CD14-positive monocyte (primary cell): ENCODE data around the gene RNF26. TPM values are rescaled to one million over a fixed set of nuclear protein-coding genes. Genes with fewer than 3 reads are reported as not detected.

Experiments used
- DNase-seq, 3 donors: peaks; one replicate each; pipeline ENCODE4 v3.0.0-alpha.2; 2011 to 2022
- H2AFZ ChIP-seq: 2 replicates; pipeline ENCODE4 v1.6.0; 2012; ENCODE audit warnings: mild to moderate bottlenecking, low read depth, low read length, inconsistent platforms; ENCODE audit not compliant: insufficient read depth, poor library complexity, severe bottlenecking
- H3K27ac ChIP-seq, 2 donors: 1 replicate in 1 of 2; 2 replicates in 1 of 2; pipeline ENCODE4 v1.5.1; 2012 to 2013; ENCODE audit warnings: low read length in 2 of 2, control low read depth in 1 of 2, inconsistent platforms in 1 of 2, low read depth in 1 of 2, mild to moderate bottlenecking in 1 of 2
- H3K27me3 ChIP-seq, 2 donors: one replicate each; pipeline versions ENCODE4 v1.6.0 to v1.6.1; 2011 to 2013; ENCODE audit warnings: low read length in 2 of 2; ENCODE audit not compliant: control insufficient read depth in 2 of 2, insufficient read depth in 2 of 2
- H3K36me3 ChIP-seq, 2 donors: replicated peaks in 1 of 2; 1 replicate in 1 of 2; 2 replicates in 1 of 2; pipeline versions ENCODE4 v1.5.1 to v1.6.1; 2012 to 2013; ENCODE audit warnings: low read length in 2 of 2, control low read depth in 1 of 2, inconsistent platforms in 1 of 2, mild to moderate bottlenecking in 1 of 2; ENCODE audit not compliant: insufficient read depth in 2 of 2, control insufficient read depth in 1 of 2
- H3K4me1 ChIP-seq, 2 donors: 1 replicate in 1 of 2; 2 replicates in 1 of 2; pipeline versions ENCODE4 v1.5.1 to v1.6.1; 2012 to 2013; ENCODE audit warnings: low read length in 2 of 2, control low read depth in 1 of 2, inconsistent platforms in 1 of 2, mild to moderate bottlenecking in 1 of 2, moderate library complexity in 1 of 2; ENCODE audit not compliant: insufficient read depth in 2 of 2, control insufficient read depth in 1 of 2
- H3K4me2 ChIP-seq: replicated peaks from 2 replicates; pipeline ENCODE3; 2012; ENCODE audit warnings: low read length, moderate library complexity, mild to moderate bottlenecking; ENCODE audit not compliant: poor library complexity, severe bottlenecking; ENCODE audit errors: extremely low read depth
- H3K4me3 ChIP-seq, 3 experiments: fragments of 200-600 bp in 1 of 3; sonication (generic) in 1 of 3; replicated peaks in 1 of 3; 1 replicate in 2 of 3; 2 replicates in 1 of 3; pipeline ENCODE4 v1.5.1; 2011 to 2013; ENCODE audit warnings: low read length in 3 of 3, mild to moderate bottlenecking in 3 of 3, control low read depth in 2 of 3, low read depth in 2 of 3, inconsistent platforms in 1 of 3, moderate library complexity in 1 of 3
- H3K79me2 ChIP-seq: 2 replicates; pipeline ENCODE4 v1.6.0; 2012; ENCODE audit warnings: mild to moderate bottlenecking, control low read depth, inconsistent platforms, low read length, moderate library complexity; ENCODE audit not compliant: insufficient read depth
- H3K9ac ChIP-seq: 2 replicates; pipeline ENCODE4 v1.6.0; 2017; ENCODE audit warnings: low read length, mild to moderate bottlenecking; ENCODE audit not compliant: insufficient read depth, poor library complexity, severe bottlenecking
- H3K9me3 ChIP-seq, 2 donors: replicated peaks in 1 of 2; 1 replicate in 1 of 2; 2 replicates in 1 of 2; pipeline versions ENCODE4 v1.5.1 to v1.6.1; 2012 to 2013; ENCODE audit warnings: low read length in 2 of 2, control low read depth in 1 of 2; ENCODE audit not compliant: control insufficient read depth in 1 of 2, insufficient read depth in 1 of 2
- H4K20me1 ChIP-seq: 2 replicates; pipeline ENCODE4 v1.6.0; 2012; ENCODE audit warnings: mild to moderate bottlenecking, low read length, control low read depth, moderate library complexity; ENCODE audit not compliant: insufficient read depth
- H3K27ac Mint-ChIP-seq, 7 donors: one replicate each; pipeline ENCODE4 v1.8.0; 2020; ENCODE audit warnings: mild to moderate bottlenecking in 7 of 7, mixed read lengths in 7 of 7, moderate library complexity in 6 of 7, inconsistent platforms in 2 of 7
- H3K27me3 Mint-ChIP-seq, 3 donors: one replicate each; pipeline ENCODE4 v1.8.0; 2021 to 2022; ENCODE audit warnings: low read depth in 3 of 3, mild to moderate bottlenecking in 3 of 3, mixed read lengths in 3 of 3, moderate library complexity in 3 of 3, inconsistent platforms in 1 of 3
- H3K36me3 Mint-ChIP-seq, 2 donors: one replicate each; pipeline ENCODE4 v1.8.0; 2020; ENCODE audit warnings: mixed read lengths in 2 of 2, inconsistent platforms in 1 of 2, mild to moderate bottlenecking in 1 of 2
- H3K4me1 Mint-ChIP-seq: one replicate; pipeline ENCODE4 v1.8.0; 2020; ENCODE audit warnings: mild to moderate bottlenecking, mixed read lengths
- H3K4me3 Mint-ChIP-seq, 2 donors: one replicate each; pipeline ENCODE4 v1.8.0; 2020; ENCODE audit warnings: mild to moderate bottlenecking in 2 of 2, mixed read lengths in 2 of 2, moderate library complexity in 1 of 2
- H3K9me3 Mint-ChIP-seq, 7 donors: one replicate each; pipeline ENCODE4 v1.8.0; 2020 to 2022; ENCODE audit warnings: mixed read lengths in 7 of 7, mild to moderate bottlenecking in 6 of 7, moderate library complexity in 6 of 7, inconsistent platforms in 2 of 7
- CTCF ChIP-seq: fragments of 200-600 bp; IDR thresholded peaks from one replicate; pipeline ENCODE4 v1.8.0; 2022; ENCODE audit warnings: antibody characterized with exemption, mild to moderate bottlenecking
- WGBS: methylation state at CpG from one replicate; pipeline ENCODE4 v1.1.5; 2013; ENCODE audit warnings: missing lambda C conversion rate; ENCODE audit not compliant: insufficient coverage; 5-methylcytosine and 5-hydroxymethylcytosine counted together
- intact Hi-C, 2 donors: fragments of 100-400 bp; cut with micrococcal nuclease; formaldehyde crosslinking; loops; one replicate each; pipeline versions ENCODE4 v1.15.0 to v1.15.1; 2023
- polyA plus RNA-seq, 3 donors: library from polyadenylated mRNA; depleted of rRNA in 1 of 3; unstranded in 2 of 3; stranded (reverse) in 1 of 3; fragments of 300-500 nt in 2 of 3; fragments of >200 nt in 1 of 3; fragmentation: Illumina TruSeq in 2 of 3; gene quantifications; 1 replicate in 2 of 3; 2 replicates in 1 of 3; pipeline ENCODE4 v1.2.3, GENCODE V29; 2012 to 2021

Gene RNF26
- polyA plus RNA-seq, 3 donors, result 6.8 to 27.6 (median 20.5) TPM

GRCh38 chr11:119303227-119303718, 31.1 kb upstream of the RNF26 start:
- Mint-ChIP-seq H3K27me3 (peaks cover 0 to 3% (median 0%) of the 10 kb centered on the region in 3 donors), H3K9me3 (no peaks in the 10 kb centered on the region), H3K4me1 (no peaks in the 10 kb centered on the region), H3K4me3 (no peak overlapping the region), H3K27ac (no peak overlapping the region), H3K36me3 (peaks cover 90 to 98% of the 10 kb centered on the region in 2 donors)
- Histone ChIP-seq H3K9me3 (no peaks in the 10 kb centered on the region), H3K27me3 (no peaks in the 10 kb centered on the region), H3K79me2 (peaks cover 4% of the 10 kb centered on the region), H3K27ac (no peak overlapping the region), H3K9ac (no peak overlapping the region), H3K4me3 (no peak overlapping the region), H3K36me3 (peaks cover 95 to 100% of the 10 kb centered on the region in 2 donors), H3K4me1 (no peaks in the 10 kb centered on the region), H2AFZ (no peak overlapping the region), H3K4me2 (no peak overlapping the region), H4K20me1 (peaks cover 91% of the 10 kb centered on the region)
- no CpG with 5 or more reads among the region's 5 CpGs for WGBS
- DNase-seq, result no peak
- TF ChIP-seq CTCF, result no peak
- intact Hi-C loops, result no loop called here

GRCh38 chr11:119305556-119306372, 28.6 kb upstream of the RNF26 start:
- H3K36me3 Mint-ChIP-seq, result peaks cover 73 to 89% of the 10 kb centered on the region in 2 donors
- peak overlapping the region in 1 of 2 donors; percentile 4 for H3K27ac ChIP-seq
- no peak overlapping the region for H2AFZ ChIP-seq
- no peak overlapping the region for H3K4me2 ChIP-seq
- H3K9ac ChIP-seq, result no peak overlapping the region
- H3K36me3 ChIP-seq, result peaks cover 70 to 89% of the 10 kb centered on the region in 2 donors
- no peak overlapping the region for H3K4me3 Mint-ChIP-seq
- intact Hi-C loops, result no loop called here
- peaks cover 1 to 4% (median 3%) of the 10 kb centered on the region in 3 donors for H3K27me3 Mint-ChIP-seq
- no peak overlapping the region for H3K4me3 ChIP-seq
- TF ChIP-seq CTCF, result no peak
- H3K4me1 ChIP-seq, result no peaks in the 10 kb centered on the region
- 96% methylated on average over 6 of the region's 7 CpGs for WGBS
- H3K4me1 Mint-ChIP-seq, result no peaks in the 10 kb centered on the region
- no peaks in the 10 kb centered on the region for H3K27me3 ChIP-seq
- peak overlapping the region in 3 of 7 donors; percentile 13 to 60 (median 21) for H3K27ac Mint-ChIP-seq
- peaks cover 87% of the 10 kb centered on the region for H4K20me1 ChIP-seq
- no peaks in the 10 kb centered on the region for H3K79me2 ChIP-seq
- H3K9me3 Mint-ChIP-seq, result no peaks in the 10 kb centered on the region
- no peak for DNase-seq
- no peaks in the 10 kb centered on the region for H3K9me3 ChIP-seq
